Measurements from ENCODE around the gene HOXD3. TPM values are rescaled to one million over a fixed set of nuclear protein-coding genes. Genes with fewer than 3 reads are reported as not detected.

HOXD3 gene
- total RNA-seq, 1 experiment from 2014 or later = not detected

DNA sequence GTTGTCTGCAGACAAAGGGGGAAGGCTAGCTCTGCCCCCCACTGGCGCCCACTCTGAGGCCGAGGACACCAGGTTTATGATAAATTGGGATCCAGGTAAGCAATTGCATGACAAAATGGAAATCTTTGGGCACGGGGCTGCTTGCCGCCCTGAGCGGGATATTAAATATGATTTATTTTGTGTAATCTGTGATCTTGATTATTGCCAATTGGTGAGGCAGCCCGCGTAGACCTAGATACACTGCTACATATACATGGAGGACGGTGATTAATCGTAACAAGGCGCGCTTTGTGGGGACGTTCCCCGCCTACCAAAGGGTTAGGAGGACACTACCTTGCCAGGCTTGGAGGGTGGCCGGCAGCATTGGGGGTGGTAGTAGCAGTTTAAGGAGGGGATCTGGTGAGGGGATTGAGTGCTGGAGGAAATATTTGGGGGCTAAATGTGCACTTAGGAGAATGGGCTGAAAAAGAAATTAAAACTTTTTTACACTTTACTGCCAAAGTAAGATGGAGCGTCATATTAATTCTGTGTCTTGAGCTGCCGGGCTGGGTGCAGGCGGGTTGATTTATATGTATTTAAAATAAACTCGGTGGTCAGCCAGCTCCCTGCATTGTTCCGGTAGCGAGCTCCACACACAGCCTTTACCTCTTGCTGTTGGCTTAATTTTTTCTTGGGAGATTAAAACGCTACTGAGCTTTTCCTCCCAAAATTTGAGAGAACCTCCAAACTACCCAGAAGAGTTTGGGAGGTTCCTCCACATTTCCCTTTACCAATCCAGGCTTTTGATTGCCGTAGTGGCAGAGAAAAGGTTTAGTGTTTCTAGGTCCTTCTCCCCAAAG, 4.1 kb downstream of the HOXD3 start:
- peaks cover 100% of the 10 kb centered on the region for H3K27me3 Mint-ChIP-seq (ENCODE audit: low read depth)
- Histone ChIP-seq H4K5ac (ENCODE audit: insufficient read length, low read depth, low read length) (no peak overlapping the region), H4K8ac (replicated peaks; ENCODE audit: insufficient read length, low read depth, low read length) (no peak overlapping the region), H3K14ac (ENCODE audit: insufficient read depth, low read length) (no peak overlapping the region), H3K27me3 (ENCODE audit: insufficient read depth, low read length) (peaks cover 100% of the 10 kb centered on the region), H2AK5ac (ENCODE audit: insufficient read length, low read length) (no peak overlapping the region), H2BK15ac (ENCODE audit: low read depth, low read length) (no peak overlapping the region), H3K56ac (ENCODE audit: insufficient read length, low read depth, low read length) (no peak overlapping the region), H2BK20ac (ENCODE audit: low read depth, low read length, poor library complexity, severe bottlenecking) (no peak overlapping the region), H3K9ac (ENCODE audit: extremely low read depth, insufficient read length, low read length) (no peak overlapping the region), H3K4me1 (ENCODE audit: insufficient read depth, low read length) (no peaks in the 10 kb centered on the region), H4K91ac (ENCODE audit: insufficient read length, low read depth, low read length) (no peak overlapping the region), H3K27ac (ENCODE audit: insufficient read length, low read depth, low read length) (no peak overlapping the region), H2BK12ac (ENCODE audit: insufficient read length, low read depth, low read length) (no peak overlapping the region), H2AFZ (ENCODE audit: low read length) (no peak overlapping the region), H3K4me2 (ENCODE audit: insufficient read depth, insufficient read length, low read length) (no peak overlapping the region), H3K23me2 (ENCODE audit: insufficient read length, low read depth, low read length, poor library complexity, severe bottlenecking) (no peaks in the 10 kb centered on the region), H3K79me2 (ENCODE audit: insufficient read depth, low read length) (no peaks in the 10 kb centered on the region), H3K4ac (ENCODE audit: low read depth, low read length) (no peak overlapping the region), H3K9me3 (ENCODE audit: control insufficient read depth, low read depth, low read length) (no peaks in the 10 kb centered on the region), H3K18ac (ENCODE audit: insufficient read length, low read depth, low read length) (no peak overlapping the region), H3K23ac (ENCODE audit: insufficient read length, low read depth, low read length) (no peak overlapping the region), H3T11ph (ENCODE audit: low read length) (no peak overlapping the region), H4K20me1 (ENCODE audit: control insufficient read depth, insufficient read depth, insufficient read length) (peaks cover 2% of the 10 kb centered on the region), H2BK120ac (ENCODE audit: low read depth, low read length, poor library complexity, severe bottlenecking) (no peak overlapping the region), H3K79me1 (ENCODE audit: insufficient read depth, low read depth, low read length, poor library complexity, severe bottlenecking) (no peaks in the 10 kb centered on the region), H2BK5ac (ENCODE audit: insufficient read length, low read length) (no peak overlapping the region)
- no peak overlapping the region for H3K4me3 Mint-ChIP-seq
- WGBS (ENCODE audit: extremely low coverage, insufficient read length, low lambda C conversion rate) = no CpG with 5 or more reads among the region's 22 CpGs
- H3K27ac Mint-ChIP-seq = no peak overlapping the region
- TF ChIP-seq, protein P1, sequence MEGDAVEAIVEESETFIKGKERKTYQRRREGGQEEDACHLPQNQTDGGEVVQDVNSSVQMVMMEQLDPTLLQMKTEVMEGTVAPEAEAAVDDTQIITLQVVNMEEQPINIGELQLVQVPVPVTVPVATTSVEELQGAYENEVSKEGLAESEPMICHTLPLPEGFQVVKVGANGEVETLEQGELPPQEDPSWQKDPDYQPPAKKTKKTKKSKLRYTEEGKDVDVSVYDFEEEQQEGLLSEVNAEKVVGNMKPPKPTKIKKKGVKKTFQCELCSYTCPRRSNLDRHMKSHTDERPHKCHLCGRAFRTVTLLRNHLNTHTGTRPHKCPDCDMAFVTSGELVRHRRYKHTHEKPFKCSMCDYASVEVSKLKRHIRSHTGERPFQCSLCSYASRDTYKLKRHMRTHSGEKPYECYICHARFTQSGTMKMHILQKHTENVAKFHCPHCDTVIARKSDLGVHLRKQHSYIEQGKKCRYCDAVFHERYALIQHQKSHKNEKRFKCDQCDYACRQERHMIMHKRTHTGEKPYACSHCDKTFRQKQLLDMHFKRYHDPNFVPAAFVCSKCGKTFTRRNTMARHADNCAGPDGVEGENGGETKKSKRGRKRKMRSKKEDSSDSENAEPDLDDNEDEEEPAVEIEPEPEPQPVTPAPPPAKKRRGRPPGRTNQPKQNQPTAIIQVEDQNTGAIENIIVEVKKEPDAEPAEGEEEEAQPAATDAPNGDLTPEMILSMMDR (conservative IDR thresholded peaks at IDR 0.05) = no peak
- peaks cover 2 to 5% of the 10 kb centered on the region in 2 experiments; a peak in 3 of 5 replicates for H3K9me3 Mint-ChIP-seq
- DNase-seq = no peak
- H3K36me3 Mint-ChIP-seq (ENCODE audit: insufficient read depth in 1 of 3, low read depth in 3 of 3) = no peaks in the 10 kb centered on the region; a peak in 1 of 7 replicates
- H3K4me1 Mint-ChIP-seq = peaks cover 6 to 38% of the 10 kb centered on the region in 2 experiments; a peak in 3 of 4 replicates

All from H9 (cell line).